DMS153 treated with DMSO at 0.1 percent for 48 hours (cell line): ENCODE data around the gene OMP.
A peak's percentile ranks its signal among the peaks of the same experiment; 100 is the strongest.

Source experiments
- DNase-seq: peaks from one replicate; lab custom pipeline; 2025; ENCODE audit not compliant: unreplicated experiment; lab: John Stamatoyannopoulos, UW

The OMP gene

DNA sequence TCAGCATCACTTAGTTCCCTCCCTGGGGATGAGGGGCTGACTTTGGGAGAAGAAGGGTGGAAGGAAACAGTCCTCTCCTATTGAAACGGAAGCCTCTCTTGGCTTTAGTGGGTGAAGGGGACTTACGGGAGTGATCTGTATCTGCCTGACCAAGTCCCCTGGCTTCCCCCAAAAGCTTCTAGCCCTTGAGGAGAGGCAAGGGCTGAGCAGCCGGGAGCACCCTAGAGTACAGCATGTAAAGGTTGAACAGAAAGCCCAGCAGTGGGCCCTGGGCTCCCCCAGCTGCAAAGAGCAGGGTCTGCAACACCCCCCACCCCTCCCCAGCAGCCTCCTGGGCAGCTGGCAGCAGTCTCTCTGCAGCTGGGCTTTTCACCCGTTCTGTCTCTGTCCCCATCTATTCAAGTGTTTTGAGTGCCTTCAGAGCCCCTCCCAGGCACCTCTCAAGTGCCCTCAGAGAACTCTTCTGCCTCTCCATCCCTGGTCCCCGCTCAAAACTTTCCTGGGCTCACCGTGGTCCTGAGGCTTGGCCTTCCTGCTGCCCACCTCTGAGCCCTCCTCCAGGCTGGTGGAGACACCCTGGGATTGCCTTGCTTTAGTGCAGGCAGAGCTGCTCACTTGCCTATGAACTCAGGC, 33.2 kb upstream of the OMP start:
- DNase-seq, result no peak

GRCh38 chr11:77069969-77070582, 32.6 kb upstream of the OMP start:
- DNase-seq, result no peak

DNA sequence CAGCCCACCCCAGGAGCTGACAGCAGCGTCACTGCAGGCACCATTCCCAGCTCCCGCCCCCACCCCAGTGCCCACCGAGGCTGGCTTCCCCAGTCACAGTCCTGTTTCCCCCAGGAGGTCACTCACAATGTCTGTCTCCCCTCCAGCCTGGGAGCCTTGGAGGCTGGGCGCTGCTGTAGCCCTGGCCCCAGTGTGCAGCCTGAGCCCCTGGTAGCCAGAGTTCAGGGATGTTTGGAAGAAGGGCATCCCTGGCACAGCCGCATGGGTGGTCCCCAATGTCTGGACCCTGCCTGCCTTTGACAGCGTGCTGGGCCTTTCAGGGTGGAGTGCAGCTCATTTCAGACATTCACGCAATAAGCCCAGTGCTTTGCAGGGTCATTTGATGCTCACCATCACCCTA, 31.6 kb upstream of the OMP start:
- DNase-seq, result no peak

GRCh38 chr11:77071671-77072605, 30.7 kb upstream of the OMP start:
- DNase-seq, result no peak

- DNase-seq, result no peak
Measured at GRCh38 chr11:77072851-77073327, 29.8 kb upstream of the OMP start.

DNA sequence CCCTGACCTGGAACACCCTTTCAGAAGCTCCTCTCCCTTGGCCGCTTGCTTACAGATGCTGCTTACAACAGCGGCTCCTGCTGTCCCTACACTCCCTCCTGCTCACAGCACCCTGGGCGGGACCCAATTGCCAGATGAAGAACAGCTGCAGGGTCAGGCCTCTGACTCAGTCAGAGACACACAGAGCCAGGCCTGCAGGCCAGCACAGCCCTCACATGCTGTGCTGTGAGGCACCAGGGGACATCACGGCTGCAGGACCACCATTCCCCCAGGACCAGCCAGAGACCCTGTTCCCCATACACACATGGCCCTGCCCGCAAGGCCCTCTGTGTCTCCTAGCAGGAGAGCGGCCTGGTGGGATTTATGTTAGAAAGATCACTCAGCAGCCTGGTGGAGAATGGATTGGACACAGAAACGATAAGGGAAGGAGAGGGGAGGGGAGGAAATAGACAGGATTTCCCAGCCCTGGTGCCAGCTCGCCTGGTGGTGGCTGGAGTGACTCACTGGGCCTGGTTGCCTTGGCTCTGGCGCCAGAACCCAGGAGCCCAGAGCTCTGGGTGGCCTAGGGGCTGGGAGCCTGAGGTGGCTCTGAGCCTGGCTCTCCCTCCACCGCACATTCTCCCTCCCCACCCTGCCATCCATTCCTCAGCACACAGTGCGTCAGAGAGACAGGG, 29.2 kb upstream of the OMP start:
- DNase-seq, result no peak

DNA sequence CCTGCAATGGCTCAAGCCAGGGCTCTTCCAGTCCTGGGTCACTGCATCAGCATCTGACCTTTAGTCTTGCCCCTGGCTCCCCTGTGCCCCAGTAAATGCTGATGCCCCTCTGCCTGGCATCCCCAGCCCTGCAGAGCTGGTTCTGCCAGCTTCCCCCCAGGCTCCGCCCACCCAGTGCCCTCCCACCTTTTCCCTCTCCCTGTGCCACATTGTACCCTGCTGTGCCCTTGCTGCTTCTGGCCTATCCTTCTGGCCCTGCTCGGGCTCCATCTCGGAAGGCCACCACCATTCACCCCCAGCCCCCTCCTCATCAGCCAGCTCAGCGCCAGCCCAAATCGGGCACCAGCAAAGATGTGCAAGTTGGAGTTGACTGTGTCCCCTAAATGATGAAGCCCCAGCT, 28.4 kb upstream of the OMP start:
- DNase-seq, result no peak

DNA sequence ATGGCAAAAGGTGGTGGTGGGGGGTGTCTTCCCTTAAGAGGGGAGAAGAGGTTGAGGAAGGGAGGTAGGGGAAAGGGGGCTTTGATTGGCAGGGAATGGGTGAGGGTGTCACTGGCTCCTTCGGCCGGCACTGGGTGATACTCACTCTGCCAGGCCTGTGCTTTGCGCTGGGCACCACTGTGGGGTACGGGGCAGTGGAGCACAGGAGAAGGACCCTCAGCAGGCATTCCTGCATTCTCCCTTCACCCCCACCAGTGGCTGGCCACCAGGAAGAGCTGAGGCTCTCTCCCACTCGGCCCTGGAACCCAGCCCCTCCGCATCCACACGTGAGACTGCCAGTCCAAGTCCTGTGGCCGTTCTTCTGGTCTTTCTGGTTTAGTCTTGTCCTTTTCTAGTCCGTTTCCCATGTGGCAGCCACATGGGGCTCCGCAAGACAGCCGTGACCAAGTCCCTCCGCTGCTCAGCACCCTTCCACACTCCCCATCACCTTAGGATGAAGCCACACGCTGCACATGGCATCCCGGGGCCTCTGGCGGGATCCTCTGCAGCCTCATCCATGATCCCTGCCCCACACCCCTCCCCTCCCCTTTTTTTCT, 27.9 kb upstream of the OMP start:
- DNase-seq, result no peak

DNA sequence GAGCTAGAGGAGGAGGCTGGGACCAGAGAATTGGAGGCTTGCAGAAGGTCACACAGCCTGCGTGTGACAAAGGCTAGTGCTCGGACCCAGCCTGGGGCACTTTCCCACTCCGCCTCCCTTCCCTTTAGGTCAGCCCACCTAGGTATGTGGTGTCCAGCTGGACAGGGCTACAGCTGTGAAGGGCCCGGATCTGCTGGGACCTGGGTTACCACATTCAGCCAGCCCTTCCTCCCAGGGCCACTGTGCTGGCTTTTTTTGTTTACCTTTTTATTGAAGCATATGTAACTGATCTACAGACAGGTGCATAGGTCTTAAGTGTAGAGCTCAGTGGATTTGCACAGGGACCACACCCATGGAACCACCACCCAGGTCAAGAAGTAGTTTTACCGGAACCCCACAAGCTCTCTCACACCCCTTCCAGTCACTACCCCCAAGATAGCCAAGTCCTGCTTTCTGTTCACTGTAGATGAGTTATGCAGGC, 27.2 kb upstream of the OMP start:
- DNase-seq, result peak; percentile 9

- DNase-seq, result no peak
Measured at GRCh38 chr11:77079666-77080065, 23.0 kb upstream of the OMP start.

GRCh38 chr11:77080643-77081210, 21.9 kb upstream of the OMP start:
- no peak for DNase-seq

DNA sequence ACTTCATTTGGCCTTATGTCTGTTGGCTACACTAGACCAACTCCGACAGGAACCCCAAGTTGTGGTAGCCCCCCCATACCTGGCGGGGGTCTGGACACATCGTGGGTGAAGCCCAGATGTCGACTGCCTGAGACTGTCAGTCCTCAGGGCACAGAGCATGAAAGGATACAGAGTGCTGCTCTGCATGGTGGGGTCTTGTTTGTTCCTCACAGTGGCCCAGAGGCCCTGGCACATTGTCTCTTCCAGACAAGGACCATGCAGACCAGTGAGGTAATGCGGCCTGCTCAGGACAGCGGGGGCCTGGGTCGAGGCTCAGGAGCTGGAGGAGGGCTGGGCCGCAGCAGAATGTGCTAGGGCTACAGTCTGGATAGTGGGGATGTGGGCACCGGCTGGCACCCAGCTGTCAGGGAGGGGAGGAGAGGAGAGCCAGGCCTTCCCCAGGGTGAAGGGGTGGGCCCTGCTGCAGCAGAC, 21.2 kb upstream of the OMP start:
- no peak for DNase-seq

- no peak for DNase-seq
Measured at GRCh38 chr11:77081976-77082836, 20.4 kb upstream of the OMP start.

DNA sequence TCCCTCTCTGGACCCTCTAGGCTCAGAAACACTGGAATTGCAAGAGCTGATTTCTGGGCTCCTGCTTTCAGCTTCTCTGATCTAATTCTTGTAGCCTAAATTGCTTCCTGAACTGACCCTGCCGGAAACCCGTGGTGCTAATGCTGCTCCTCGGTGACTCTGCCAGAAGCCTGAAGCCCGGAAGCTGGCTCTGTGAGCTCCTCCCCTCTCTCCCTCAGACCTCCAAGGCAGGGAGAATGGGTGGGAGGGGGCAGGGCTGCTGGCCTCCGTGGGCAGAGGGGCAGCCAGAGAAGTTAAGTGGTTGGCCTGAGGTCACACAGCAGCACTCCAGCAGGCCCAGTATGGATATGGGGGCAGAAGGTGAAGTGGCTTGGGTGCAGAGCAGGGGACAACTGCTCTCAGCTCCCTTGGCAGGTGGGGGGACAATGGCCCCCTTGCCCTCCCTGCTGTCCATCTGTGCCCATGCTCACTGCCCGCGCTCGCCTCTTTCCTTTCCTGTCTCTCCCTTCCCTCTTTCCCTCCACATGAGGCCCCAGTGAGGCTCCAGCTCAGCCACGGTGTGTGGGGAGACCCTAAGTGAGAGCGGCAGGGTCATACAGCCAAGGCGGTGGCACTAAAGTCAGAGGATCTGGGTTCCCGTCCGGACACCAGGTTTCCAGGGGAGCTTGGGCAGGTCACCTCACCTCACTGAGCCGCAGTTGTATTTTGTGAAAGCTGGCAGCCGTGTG, 19.6 kb upstream of the OMP start:
- DNase-seq, result no peak

DNA sequence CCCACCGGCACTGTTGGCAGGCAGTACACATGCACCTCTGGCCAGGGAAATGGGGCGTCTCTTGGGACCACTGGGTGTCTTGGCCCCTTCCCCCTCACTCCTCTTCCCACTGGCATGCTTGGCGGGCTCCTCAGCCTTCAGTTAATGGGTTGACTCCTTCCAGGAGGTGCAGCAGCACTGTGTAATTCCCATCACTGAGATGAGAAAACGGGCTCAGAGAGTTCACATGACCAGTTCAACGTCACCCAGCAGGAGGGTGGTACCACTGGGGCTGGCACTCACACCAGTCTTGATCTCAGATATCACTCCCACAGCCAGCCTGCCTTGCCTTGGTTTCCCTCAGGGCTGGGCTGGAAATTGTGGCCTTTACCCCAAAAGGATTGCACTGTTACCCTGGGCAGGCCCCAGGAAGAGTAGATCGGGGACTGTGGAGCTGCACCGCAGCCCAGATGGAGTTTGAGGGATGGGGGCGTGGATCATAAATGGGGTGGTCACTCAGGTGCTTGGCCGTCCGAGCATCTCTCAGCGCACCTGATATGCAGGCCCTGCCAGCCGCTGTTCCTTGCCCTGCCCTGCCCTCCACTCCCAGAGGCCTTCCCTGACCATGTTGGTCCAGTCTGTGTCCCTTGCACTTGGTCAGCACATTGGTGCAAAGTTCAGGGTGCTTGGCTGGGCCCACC, 18.9 kb upstream of the OMP start:
- DNase-seq, result no peak

GRCh38 chr11:77084581-77085191, 18.0 kb upstream of the OMP start:
- no peak for DNase-seq

DNA sequence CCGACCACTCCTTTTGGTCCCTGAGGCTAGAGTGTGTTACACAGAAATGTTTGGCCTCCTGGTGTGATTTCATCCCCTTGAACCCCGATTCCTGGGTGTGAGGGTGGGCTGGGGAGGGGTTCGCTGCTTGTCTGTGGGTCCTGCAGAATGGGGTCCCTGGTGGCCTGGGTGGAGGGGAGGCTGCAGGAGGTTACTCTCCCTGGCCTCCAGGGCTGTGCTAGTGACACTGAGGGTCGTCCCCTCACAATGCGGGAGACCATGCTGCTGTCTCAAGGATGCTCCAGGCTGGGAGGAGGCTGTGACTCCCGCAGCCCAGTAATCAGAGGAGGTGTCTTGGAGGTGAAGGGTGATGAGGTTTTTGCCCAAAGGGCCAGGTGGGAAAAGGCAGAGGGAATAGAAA, 17.0 kb upstream of the OMP start:
- DNase-seq, result no peak
